Right lobe of liver (tissue), 6 donors: ENCODE data around the gene PI16. TPM values are rescaled to one million over a fixed set of nuclear protein-coding genes. Genes with fewer than 3 reads are reported as not detected.

Source experiments
- ATAC-seq, 4 donors: fragments of 200-7000 bp; cut with Tn5 transposase; one replicate each; pipeline ENCODE4 v1.9.1; 2020; ENCODE audit warnings: mild to moderate bottlenecking in 4 of 4, moderate library complexity in 4 of 4
- DNase-seq, 3 donors: peaks; one replicate each; pipeline ENCODE4 v3.0.0-alpha.2; 2020
- H3K27ac ChIP-seq, 3 donors: fragments of 200-600 bp; one replicate each; pipeline ENCODE4 v1.8.0; 2022
- H3K27me3 ChIP-seq, 2 donors: fragments of 200-600 bp; one replicate each; pipeline ENCODE4 v1.8.0; 2022
- H3K36me3 ChIP-seq, 4 donors: fragments of 200-600 bp; sonication (generic) in 1 of 4; one replicate each; pipeline versions ENCODE4 v1.5.1 to v1.8.0; 2017 to 2022; ENCODE audit warnings: control low read depth in 1 of 4
- H3K4me1 ChIP-seq, 4 donors: fragments of 200-600 bp; sonication (generic) in 1 of 4; one replicate each; pipeline versions ENCODE4 v1.5.1 to v1.8.0; 2017 to 2022; ENCODE audit warnings: control low read depth in 1 of 4
- H3K4me3 ChIP-seq, 3 donors: fragments of 200-600 bp; one replicate each; pipeline ENCODE4 v1.8.0; 2022
- H3K9me3 ChIP-seq, 4 donors: fragments of 200-600 bp; sonication (generic) in 1 of 4; one replicate each; pipeline versions ENCODE4 v1.5.1 to v1.8.0; 2017 to 2022; ENCODE audit warnings: control low read depth in 1 of 4
- CTCF ChIP-seq, 4 donors: fragments of 200-600 bp in 3 of 4; fragments of 450-650 bp in 1 of 4; IDR thresholded peaks; one replicate each; pipeline versions ENCODE4 v1.5.1 to v1.8.0; 2016 to 2022; ENCODE audit warnings: antibody characterized with exemption in 4 of 4, mild to moderate bottlenecking in 2 of 4
- POLR2A ChIP-seq: fragments of 450-650 bp; IDR thresholded peaks from one replicate; pipeline ENCODE4 v1.6.1; 2017; ENCODE audit warnings: antibody characterized with exemption, mild to moderate bottlenecking
- WGBS: methylation state at CpG from one replicate; pipeline ENCODE4 v1.1.6; 2018; ENCODE audit warnings: low coverage, low lambda C conversion rate; ENCODE audit not compliant: insufficient coverage; ENCODE audit errors: missing lambda C conversion rate; 5-methylcytosine and 5-hydroxymethylcytosine counted together
- intact Hi-C, 2 donors: fragments of 100-400 bp; cut with DNase I; formaldehyde crosslinking; loops; one replicate each; pipeline versions ENCODE4 v1.11.2 to v1.14.1; 2022
- total RNA-seq, 6 experiments: library from RNA; depleted of rRNA in 2 of 6; stranded (reverse); fragments of >200 nt in 2 of 6; fragmentation: NEBNext Ultra II Directional in 3 of 6; extraction: Animal tissue kit (Norgen Biotek cat#: 25700) in 3 of 6; gene quantifications; one replicate each; pipeline versions ENCODE4 v1.1.0 to v1.2.4, GENCODE V29; 2016 to 2023
- donor health status: DM: no; HTN: yes; CAD: no.
- donor health status: DM: no; HTN: no; CAD: no.
- donor health status: DM: no; HTN: no; CAD: no.
- donor health status: DM: no; HTN: yes; CAD: no.
- donor health status: DM: no; HTN: yes; CAD: no.

Gene PI16
- total RNA-seq, 6 experiments from 2014 or later: 0.11 to 0.42 TPM; not detected in 4

GRCh38 chr6:37010402-37010892 lies 55.9 kb downstream of the PI16 start:
- intact Hi-C loops: loop anchor here (10.0 kb wide), 1 partner anchor 246 kb away; no protein-coding TSS in a partner anchor

DNA sequence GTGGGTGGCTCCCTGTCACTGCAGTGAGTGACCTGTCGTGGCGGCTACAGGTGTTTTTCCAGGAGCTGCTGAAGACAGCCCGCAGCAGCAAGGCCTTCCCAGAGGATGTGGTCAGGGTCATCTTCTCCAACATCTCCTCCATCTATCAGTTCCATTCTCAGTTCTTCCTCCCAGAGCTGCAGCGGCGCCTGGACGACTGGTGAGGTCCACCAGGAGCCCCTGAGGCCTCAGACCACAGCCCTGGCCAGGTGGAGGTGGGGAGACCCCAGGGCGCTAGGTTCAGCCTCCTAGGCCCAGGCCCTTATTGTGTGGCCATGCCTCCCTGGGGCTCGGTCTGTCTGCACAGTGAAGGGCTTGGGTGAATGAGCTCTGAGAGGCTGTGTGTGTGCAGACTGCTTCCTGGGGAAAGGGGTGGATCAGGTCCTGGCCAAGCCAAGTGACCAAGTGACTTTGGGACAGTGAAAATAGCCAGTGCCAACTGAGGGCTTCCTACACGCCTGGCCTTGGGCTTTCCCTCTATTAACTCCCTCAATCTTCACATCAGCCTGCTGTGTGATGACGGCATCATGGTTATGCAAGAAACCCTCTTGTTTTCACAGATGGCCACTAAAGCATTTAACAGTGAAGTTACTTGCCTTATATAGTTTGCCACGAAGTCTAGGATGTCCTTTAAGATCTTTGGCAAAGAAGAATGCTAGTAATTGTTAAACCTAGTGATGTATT lies 57.3 kb downstream of the PI16 start:
- intact Hi-C loops: loop anchor here (10.0 kb wide), 1 partner anchor 247 kb away; no protein-coding TSS in a partner anchor

More at GRCh38 chr6:37010402-37010892, 55.9 kb downstream of the PI16 start:
- Histone ChIP-seq H3K27ac (no peak overlapping the region), H3K4me3 (no peak overlapping the region), H3K27me3 (no peaks in the 10 kb centered on the region), H3K4me1 (no peaks in the 10 kb centered on the region), H3K9me3 (no peaks in the 10 kb centered on the region), H3K36me3 (no peaks in the 10 kb centered on the region)
- no CpG with 5 or more reads among the region's 10 CpGs for WGBS
- TF ChIP-seq CTCF (IDR thresholded peaks at IDR 0.05) (no peak), POLR2A (no peak)
- DNase-seq (no peak), ATAC-seq (no peak)

GRCh38 chr6:37013516-37014491 lies 59.3 kb downstream of the PI16 start:
- H3K4me3 ChIP-seq: no peak overlapping the region
- TF ChIP-seq CTCF (IDR thresholded peaks at IDR 0.05): no peak
- TF ChIP-seq POLR2A: no peak
- 72% methylated on average over 4 of the region's 21 CpGs for WGBS
- no peak overlapping the region for H3K27ac ChIP-seq
- ATAC-seq: no peak
- H3K27me3 ChIP-seq: no peaks in the 10 kb centered on the region
- intact Hi-C loops: loop anchor here (10.0 kb wide), 1 partner anchor 249 kb away; no protein-coding TSS in a partner anchor
- H3K36me3 ChIP-seq: no peaks in the 10 kb centered on the region
- H3K4me1 ChIP-seq: peaks cover 0 to 11% (median 3%) of the 10 kb centered on the region in 4 donors
- no peaks in the 10 kb centered on the region for H3K9me3 ChIP-seq
- DNase-seq: no peak

More for the DNA sequence above, 57.3 kb downstream of the PI16 start:
- H3K4me1 ChIP-seq: no peaks in the 10 kb centered on the region
- no peaks in the 10 kb centered on the region for H3K9me3 ChIP-seq
- ATAC-seq (no peak), DNase-seq (no peak)
- no peak overlapping the region for H3K4me3 ChIP-seq
- 65% methylated on average over 5 of the region's 11 CpGs for WGBS
- no peak overlapping the region for H3K27ac ChIP-seq
- no peak for TF ChIP-seq POLR2A
- no peak for TF ChIP-seq CTCF (IDR thresholded peaks at IDR 0.05)
- no peaks in the 10 kb centered on the region for H3K36me3 ChIP-seq
- H3K27me3 ChIP-seq: no peaks in the 10 kb centered on the region

Other genes starting within 250 kb of the PI16 start
- gene CPNE5, start 115.3 kb upstream of the PI16 start, total RNA-seq: under 1 TPM; 0.12 to 0.84 (median 0.23) TPM
- gene PPIL1, start 79.9 kb upstream of the PI16 start, total RNA-seq: 10 to 100 TPM; 11.2 to 29.2 (median 16.5) TPM
- 10 to 100 TPM; 29.0 to 37.0 (median 32.1) TPM for gene C6orf89, start 68.8 kb upstream of the PI16 start, total RNA-seq
- 10 to 100 TPM; 56.3 to 73.7 (median 63.3) TPM for gene MTCH1, start 31.5 kb downstream of the PI16 start, total RNA-seq
- 10 to 100 TPM in 2 of 6 experiments, 1 to 10 TPM in 4; 6.6 to 15.6 (median 9.6) TPM for gene FGD2, start 50.9 kb downstream of the PI16 start, total RNA-seq
- gene PIM1, start 215.4 kb downstream of the PI16 start, total RNA-seq: 10 to 100 TPM in 5 of 6 experiments, 1 to 10 TPM in 1; 5.1 to 45.2 (median 13.0) TPM